Dendritic cell treated with granulocyte-macrophage colony-stimulating factor and Interleukin-4, amounts not matched to agents 40 ng/mL and 50 ng/mL, for 4 days (primary cell): ENCODE data around the gene SCNN1G.

Experiments
- H3K27ac Mint-ChIP-seq: one replicate; pipeline ENCODE4 v1.8.0; 2022; ENCODE audit warnings: mild to moderate bottlenecking, mixed read lengths
- H3K27me3 Mint-ChIP-seq: one replicate; pipeline ENCODE4 v1.8.0; 2022; ENCODE audit warnings: mild to moderate bottlenecking, mixed read lengths
- H3K36me3 Mint-ChIP-seq: one replicate; pipeline ENCODE4 v1.8.0; 2022; ENCODE audit warnings: low read depth, mixed read lengths
- H3K4me1 Mint-ChIP-seq: one replicate; pipeline ENCODE4 v1.8.0; 2022; ENCODE audit warnings: low read depth, mixed read lengths
- H3K4me3 Mint-ChIP-seq: one replicate; pipeline ENCODE4 v1.8.0; 2022; ENCODE audit warnings: mild to moderate bottlenecking, moderate library complexity, mixed read lengths
- H3K9me3 Mint-ChIP-seq: one replicate; pipeline ENCODE4 v1.8.0; 2022; ENCODE audit warnings: mixed read lengths
- intact Hi-C: fragments of 100-400 bp; cut with micrococcal nuclease; formaldehyde crosslinking; loops from one replicate; pipeline ENCODE4 v1.15.0; 2022

The SCNN1G gene

GRCh38 chr16:23146877-23147601 lies 35.5 kb upstream of the SCNN1G start:
- intact Hi-C loops = no loop called here
- Mint-ChIP-seq H3K27ac (no peak overlapping the region), H3K4me3 (no peak overlapping the region), H3K27me3 (peaks cover 14% of the 10 kb centered on the region), H3K9me3 (no peaks in the 10 kb centered on the region), H3K36me3 (peaks cover 7% of the 10 kb centered on the region), H3K4me1 (peaks cover 32% of the 10 kb centered on the region)

GRCh38 chr16:23147666-23148065 lies 34.9 kb upstream of the SCNN1G start:
- peaks cover 7% of the 10 kb centered on the region for H3K36me3 Mint-ChIP-seq
- no peaks in the 10 kb centered on the region for H3K9me3 Mint-ChIP-seq
- intact Hi-C loops = no loop called here
- H3K4me3 Mint-ChIP-seq = no peak overlapping the region
- H3K27ac Mint-ChIP-seq = no peak overlapping the region
- H3K27me3 Mint-ChIP-seq = peaks cover 20% of the 10 kb centered on the region
- H3K4me1 Mint-ChIP-seq = peaks cover 32% of the 10 kb centered on the region

GRCh38 chr16:23148166-23148512 lies 34.4 kb upstream of the SCNN1G start:
- intact Hi-C loops = no loop called here
- H3K9me3 Mint-ChIP-seq = no peaks in the 10 kb centered on the region
- H3K4me1 Mint-ChIP-seq = peaks cover 32% of the 10 kb centered on the region
- H3K4me3 Mint-ChIP-seq = peak overlapping the region; percentile 92
- H3K27ac Mint-ChIP-seq = peak overlapping the region; percentile 80
- peaks cover 23% of the 10 kb centered on the region for H3K27me3 Mint-ChIP-seq
- H3K36me3 Mint-ChIP-seq = peaks cover 7% of the 10 kb centered on the region

GRCh38 chr16:23148513-23149266 lies 33.9 kb upstream of the SCNN1G start:
- H3K4me1 Mint-ChIP-seq = peaks cover 32% of the 10 kb centered on the region
- peak overlapping the region; percentile 92 for H3K4me3 Mint-ChIP-seq
- no peaks in the 10 kb centered on the region for H3K9me3 Mint-ChIP-seq
- H3K27ac Mint-ChIP-seq = peak overlapping the region; percentile 80
- peaks cover 23% of the 10 kb centered on the region for H3K27me3 Mint-ChIP-seq
- peaks cover 7% of the 10 kb centered on the region for H3K36me3 Mint-ChIP-seq
- intact Hi-C loops = no loop called here

GRCh38 chr16:23149267-23149992 lies 33.1 kb upstream of the SCNN1G start, which contains the start of gene USP31:
Gene USP31 (minus strand): TSS chr16:23149452. CDS start chr16:23149270, 182 bp downstream.
- peak within 1 kb of the TSS; percentile 92 for H3K4me3 Mint-ChIP-seq
- H3K27me3 Mint-ChIP-seq = peaks cover 26% of the 10 kb centered on the region
- H3K9me3 Mint-ChIP-seq = no peaks in the 10 kb centered on the region
- peaks cover 7% of the 10 kb centered on the region for H3K36me3 Mint-ChIP-seq
- intact Hi-C loops = no loop called here
- peak within 1 kb of the TSS; percentile 80 for H3K27ac Mint-ChIP-seq
- peaks cover 32% of the 10 kb centered on the region for H3K4me1 Mint-ChIP-seq

DNA sequence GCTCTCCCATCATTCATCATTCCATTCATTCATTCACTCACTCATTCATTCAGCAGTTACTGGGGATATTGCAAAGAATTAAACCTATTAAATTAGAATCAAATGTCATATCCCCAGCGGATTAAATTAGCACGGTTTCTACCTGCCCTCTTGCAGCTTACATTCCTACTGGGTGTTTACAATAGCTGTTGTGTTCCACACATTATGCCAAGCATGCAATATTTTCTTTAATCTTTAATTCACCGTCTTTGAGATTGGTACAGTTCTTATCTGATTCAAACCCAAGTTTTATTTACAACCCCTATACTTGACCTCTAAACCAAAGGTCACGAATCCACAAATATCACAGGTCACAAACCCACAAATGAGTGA lies 32.6 kb upstream of the SCNN1G start:
- peaks cover 29% of the 10 kb centered on the region for H3K4me1 Mint-ChIP-seq
- H3K9me3 Mint-ChIP-seq = no peaks in the 10 kb centered on the region
- intact Hi-C loops = no loop called here
- H3K27ac Mint-ChIP-seq = peak overlapping the region; percentile 32
- peaks cover 28% of the 10 kb centered on the region for H3K27me3 Mint-ChIP-seq
- H3K4me3 Mint-ChIP-seq = peak overlapping the region; percentile 75
- peaks cover 7% of the 10 kb centered on the region for H3K36me3 Mint-ChIP-seq

GRCh38 chr16:23152386-23153178 lies 30.0 kb upstream of the SCNN1G start:
- peaks cover 7% of the 10 kb centered on the region for H3K36me3 Mint-ChIP-seq
- peaks cover 24% of the 10 kb centered on the region for H3K4me1 Mint-ChIP-seq
- H3K9me3 Mint-ChIP-seq = no peaks in the 10 kb centered on the region
- peaks cover 42% of the 10 kb centered on the region for H3K27me3 Mint-ChIP-seq
- intact Hi-C loops = no loop called here
- no peak overlapping the region for H3K4me3 Mint-ChIP-seq
- H3K27ac Mint-ChIP-seq = no peak overlapping the region

DNA sequence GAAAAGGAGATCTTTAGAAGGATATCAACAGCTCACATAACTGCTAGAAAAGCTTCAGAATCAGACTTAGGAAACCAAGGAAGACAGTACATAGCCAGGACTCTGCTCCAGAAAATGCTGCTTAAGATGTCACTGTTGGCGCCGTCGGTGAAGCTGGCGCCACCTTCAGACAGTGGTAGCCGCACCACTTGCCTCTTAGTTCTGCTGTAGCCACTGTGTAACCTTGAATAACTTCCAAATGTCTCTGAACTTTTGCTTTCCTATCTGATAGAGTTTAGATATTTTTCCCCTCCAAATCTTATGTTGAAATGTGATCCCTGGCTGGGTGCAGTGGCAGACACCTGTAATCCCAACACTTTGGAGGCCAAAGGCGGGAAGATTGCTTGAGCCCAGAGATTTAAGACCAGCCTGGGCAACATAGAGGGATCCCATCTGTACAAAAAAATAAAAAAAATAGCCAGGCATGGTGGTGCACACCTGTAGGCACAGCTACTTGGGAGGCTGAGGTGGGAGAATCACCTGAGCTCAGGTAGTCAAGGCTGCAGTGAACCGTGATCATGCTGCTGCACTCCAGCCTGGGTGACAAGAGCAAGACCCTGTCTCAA lies 27.0 kb upstream of the SCNN1G start:
- intact Hi-C loops = no loop called here
- H3K27me3 Mint-ChIP-seq = peaks cover 43% of the 10 kb centered on the region
- peaks cover 11% of the 10 kb centered on the region for H3K4me1 Mint-ChIP-seq
- no peaks in the 10 kb centered on the region for H3K36me3 Mint-ChIP-seq
- H3K4me3 Mint-ChIP-seq = no peak overlapping the region
- H3K27ac Mint-ChIP-seq = peak overlapping the region; percentile 29
- H3K9me3 Mint-ChIP-seq = no peaks in the 10 kb centered on the region

DNA sequence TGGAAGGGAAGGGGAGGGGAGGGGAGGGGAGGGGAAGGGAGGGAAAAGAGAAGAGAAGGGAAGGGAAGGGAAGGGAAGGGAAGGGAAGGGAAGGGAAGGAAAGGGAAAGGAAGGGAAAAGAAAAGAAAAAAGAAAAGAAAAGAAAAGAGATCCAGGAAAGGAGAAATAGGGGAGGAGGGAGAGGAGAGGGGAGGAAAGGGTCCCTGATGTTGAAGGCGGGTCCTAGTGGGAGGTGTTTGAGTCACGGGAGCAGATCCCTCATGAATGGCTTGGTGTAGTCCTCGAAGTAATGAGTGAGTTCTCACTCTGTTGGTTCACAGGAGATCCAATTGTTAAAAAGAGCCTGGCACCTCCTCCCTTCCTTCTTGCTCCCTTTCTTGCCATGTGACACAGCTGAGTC lies 26.4 kb upstream of the SCNN1G start:
- H3K36me3 Mint-ChIP-seq = no peaks in the 10 kb centered on the region
- H3K27ac Mint-ChIP-seq = peak overlapping the region; percentile 29
- H3K27me3 Mint-ChIP-seq = peaks cover 41% of the 10 kb centered on the region
- H3K9me3 Mint-ChIP-seq = no peaks in the 10 kb centered on the region
- H3K4me1 Mint-ChIP-seq = peaks cover 11% of the 10 kb centered on the region
- intact Hi-C loops = no loop called here
- no peak overlapping the region for H3K4me3 Mint-ChIP-seq

DNA sequence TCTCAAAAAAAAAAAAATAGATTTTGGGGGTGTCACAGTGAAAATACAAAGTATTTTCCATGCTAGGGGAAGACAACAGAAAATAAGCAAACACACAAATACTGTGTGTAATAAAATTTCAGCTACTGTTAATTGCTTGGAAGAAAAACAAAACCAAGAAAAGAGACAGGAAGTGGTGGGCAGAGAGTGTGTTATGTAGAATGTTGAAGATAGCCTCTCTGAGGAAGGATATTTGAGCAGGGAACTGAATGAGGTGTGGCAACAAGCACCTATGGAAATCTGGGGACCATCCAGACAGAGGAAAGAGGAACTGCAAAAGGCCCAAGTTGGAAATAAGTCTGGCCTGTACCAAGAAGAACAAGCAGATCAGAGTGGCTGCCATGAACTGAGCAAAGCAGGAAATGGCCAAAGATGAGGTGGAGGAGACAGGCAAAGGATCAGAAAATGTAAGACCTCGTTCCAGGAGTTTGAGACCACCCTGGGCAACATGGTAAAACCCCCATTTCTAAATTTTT lies 25.5 kb upstream of the SCNN1G start:
- Mint-ChIP-seq H3K9me3 (no peaks in the 10 kb centered on the region), H3K27ac (peak overlapping the region; percentile 5), H3K36me3 (no peaks in the 10 kb centered on the region), H3K27me3 (peaks cover 42% of the 10 kb centered on the region), H3K4me1 (peaks cover 11% of the 10 kb centered on the region), H3K4me3 (no peak overlapping the region)
- intact Hi-C loops = no loop called here

DNA sequence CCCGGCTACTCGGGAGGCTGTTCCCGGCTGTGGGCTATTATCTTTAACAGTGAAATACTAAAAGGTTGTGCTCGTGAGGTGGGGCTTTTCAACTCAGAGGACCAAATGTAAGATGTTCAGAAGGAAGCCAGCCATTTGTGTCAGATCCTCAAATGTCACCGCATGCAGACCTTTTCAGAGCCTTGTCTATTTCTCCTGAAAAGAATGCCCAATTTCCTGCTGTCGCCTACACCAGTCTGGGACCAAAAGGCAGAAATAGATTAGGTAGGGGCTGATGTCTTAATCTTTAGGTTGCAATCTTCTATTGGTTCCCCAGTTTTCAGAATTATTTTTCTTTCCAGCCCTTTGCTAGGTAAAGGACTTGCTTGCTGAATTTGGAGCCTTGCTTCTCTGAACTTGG lies 24.4 kb upstream of the SCNN1G start:
- H3K27ac Mint-ChIP-seq = no peak overlapping the region
- intact Hi-C loops = no loop called here
- H3K4me1 Mint-ChIP-seq = peaks cover 12% of the 10 kb centered on the region
- H3K36me3 Mint-ChIP-seq = no peaks in the 10 kb centered on the region
- H3K9me3 Mint-ChIP-seq = no peaks in the 10 kb centered on the region
- no peak overlapping the region for H3K4me3 Mint-ChIP-seq
- peaks cover 40% of the 10 kb centered on the region for H3K27me3 Mint-ChIP-seq

DNA sequence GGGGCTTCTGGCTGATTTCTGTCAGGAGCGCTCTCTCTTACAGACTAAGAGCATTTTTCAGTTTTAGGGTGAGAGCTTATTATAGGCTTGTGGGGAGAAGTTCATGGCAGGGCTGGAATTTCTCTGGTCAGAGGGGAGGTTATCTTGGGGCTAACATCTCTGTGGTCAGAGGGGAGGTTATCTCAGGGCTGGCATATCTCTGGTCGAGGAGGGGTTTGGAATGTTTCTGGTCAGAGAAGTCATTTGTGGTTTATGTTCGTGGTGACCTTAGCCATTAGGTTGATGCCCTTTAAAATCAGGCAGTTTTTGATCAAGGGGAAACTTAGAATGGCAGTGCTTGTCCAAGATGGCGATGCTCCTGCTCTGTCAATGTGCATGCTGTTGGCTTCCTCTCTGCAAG lies 22.5 kb upstream of the SCNN1G start:
- Mint-ChIP-seq H3K27me3 (peaks cover 38% of the 10 kb centered on the region), H3K36me3 (no peaks in the 10 kb centered on the region), H3K4me1 (peaks cover 25% of the 10 kb centered on the region), H3K9me3 (no peaks in the 10 kb centered on the region), H3K27ac (no peak overlapping the region), H3K4me3 (no peak overlapping the region)
- intact Hi-C loops = no loop called here

DNA sequence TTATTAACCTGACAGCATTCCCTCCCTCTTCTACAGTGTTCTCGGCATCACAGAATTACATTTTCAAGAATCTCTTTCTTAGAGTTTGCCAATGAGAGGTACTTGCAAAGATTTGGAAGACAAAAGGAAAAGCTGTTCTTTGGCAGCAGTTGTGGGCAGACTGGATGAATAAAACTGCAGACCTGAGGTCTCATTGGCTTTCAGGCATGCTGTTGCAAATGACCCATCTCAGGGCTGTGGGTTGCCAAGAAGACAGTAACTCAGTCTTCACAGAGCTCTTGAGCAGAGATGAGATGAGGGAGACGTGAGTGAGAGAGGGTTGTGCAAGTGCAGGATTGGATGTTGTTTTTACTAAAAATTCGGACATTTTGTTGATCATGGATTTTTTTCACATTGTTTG lies 22.0 kb upstream of the SCNN1G start:
- H3K4me1 Mint-ChIP-seq = peaks cover 25% of the 10 kb centered on the region
- intact Hi-C loops = no loop called here
- no peaks in the 10 kb centered on the region for H3K36me3 Mint-ChIP-seq
- no peak overlapping the region for H3K4me3 Mint-ChIP-seq
- H3K9me3 Mint-ChIP-seq = no peaks in the 10 kb centered on the region
- no peak overlapping the region for H3K27ac Mint-ChIP-seq
- H3K27me3 Mint-ChIP-seq = peaks cover 37% of the 10 kb centered on the region
